Measurements from ENCODE around the gene ATXN1.

DNA sequence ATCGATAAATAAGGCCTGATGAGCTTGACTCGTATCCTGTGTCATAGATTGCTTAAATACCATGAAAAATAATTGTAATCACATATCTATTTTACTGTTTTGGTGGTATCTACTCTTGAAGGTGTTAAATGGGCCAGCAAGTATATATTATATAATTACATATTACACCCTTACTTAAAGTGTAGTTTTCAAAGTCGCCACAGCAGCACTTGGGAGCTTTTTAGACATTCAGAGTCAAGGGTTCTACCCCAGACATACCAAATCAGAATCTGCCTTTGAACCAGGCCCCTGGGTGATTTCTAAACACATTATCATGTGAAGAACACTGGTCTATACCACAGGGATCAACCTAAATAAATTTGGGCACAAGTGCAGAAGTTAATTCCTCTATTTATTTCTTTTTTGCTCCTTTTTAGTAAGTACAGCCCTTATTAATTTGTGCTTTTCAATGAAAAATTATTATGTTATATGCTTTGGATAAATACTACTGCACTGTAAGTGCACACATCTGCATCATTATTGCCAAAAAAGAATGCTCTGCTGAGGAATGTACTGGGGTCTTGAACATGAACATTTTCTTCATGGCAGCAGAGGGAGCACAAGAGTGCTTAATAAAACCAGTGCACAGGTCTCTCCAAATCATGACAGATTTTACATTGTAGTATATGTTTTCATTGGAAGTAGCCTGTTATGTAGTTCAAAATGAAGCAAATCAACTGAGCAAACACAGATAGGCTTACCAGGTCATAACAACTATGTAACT lies 3.1 kb upstream of the ATXN1 start:
- peak; percentile 44; the same call in 1 of the 2 replicates for TF ChIP-seq CTCF (tag by site-specific recombination; IDR thresholded peaks at IDR 0.05)
- TF ChIP-seq, protein P1, sequence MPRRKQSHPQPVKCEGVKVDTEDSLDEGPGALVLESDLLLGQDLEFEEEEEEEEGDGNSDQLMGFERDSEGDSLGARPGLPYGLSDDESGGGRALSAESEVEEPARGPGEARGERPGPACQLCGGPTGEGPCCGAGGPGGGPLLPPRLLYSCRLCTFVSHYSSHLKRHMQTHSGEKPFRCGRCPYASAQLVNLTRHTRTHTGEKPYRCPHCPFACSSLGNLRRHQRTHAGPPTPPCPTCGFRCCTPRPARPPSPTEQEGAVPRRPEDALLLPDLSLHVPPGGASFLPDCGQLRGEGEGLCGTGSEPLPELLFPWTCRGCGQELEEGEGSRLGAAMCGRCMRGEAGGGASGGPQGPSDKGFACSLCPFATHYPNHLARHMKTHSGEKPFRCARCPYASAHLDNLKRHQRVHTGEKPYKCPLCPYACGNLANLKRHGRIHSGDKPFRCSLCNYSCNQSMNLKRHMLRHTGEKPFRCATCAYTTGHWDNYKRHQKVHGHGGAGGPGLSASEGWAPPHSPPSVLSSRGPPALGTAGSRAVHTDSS (tag by site-specific recombination; IDR thresholded peaks at IDR 0.05) = no peak
- TF ChIP-seq ZNF175 (tag by site-specific recombination; IDR thresholded peaks at IDR 0.05) = no peak
- no peak for TF ChIP-seq ZFHX2 (tag by site-specific recombination; conservative IDR thresholded peaks at IDR 0.05)
- TF ChIP-seq ZNF121 (tag by site-specific recombination; IDR thresholded peaks at IDR 0.05) = no peak
- peak; percentile 89 for TF ChIP-seq ZNF24 (tag by site-specific recombination; IDR thresholded peaks at IDR 0.05)
- no peak for TF ChIP-seq ZNF350 (tag by site-specific recombination; IDR thresholded peaks at IDR 0.05)
- TF ChIP-seq REST (tag by site-specific recombination; IDR thresholded peaks at IDR 0.05) = no peak
- no peak for TF ChIP-seq ZNF112 (tag by site-specific recombination; IDR thresholded peaks at IDR 0.05)
- no peak for TF ChIP-seq ZNF292 (tag by site-specific recombination; IDR thresholded peaks at IDR 0.05; ENCODE audit: borderline replicate concordance, low read depth)
- TF ChIP-seq ZNF585B (tag by site-specific recombination; IDR thresholded peaks at IDR 0.05) = no peak
- no peak for TF ChIP-seq ZNF510 (tag by site-specific recombination; IDR thresholded peaks at IDR 0.05; ENCODE audit: insufficient replicate concordance)
- no peak for TF ChIP-seq ZNF571 (tag by site-specific recombination; IDR thresholded peaks at IDR 0.05)
- no peak for TF ChIP-seq ZSCAN23 (tag by site-specific recombination; IDR thresholded peaks at IDR 0.05)
